ENCODE results near the gene CRIM1. TPM values are rescaled to one million over a fixed set of nuclear protein-coding genes. Genes with fewer than 3 reads are reported as not detected.

The CRIM1 gene
- total RNA-seq, 1 experiment from 2014 or later: 27.6 TPM

GRCh38 chr2:36441816-36442215 lies 86.2 kb downstream of the CRIM1 start:
- no peak overlapping the region for H3K4ac ChIP-seq (ENCODE audit: low read depth, low read length)
- Mint-ChIP-seq H3K4me1 (peaks cover 5 to 14% of the 10 kb centered on the region in 2 experiments; a peak in 3 of 4 replicates), H3K27me3 (ENCODE audit: low read depth) (no peaks in the 10 kb centered on the region), H3K27ac (0 out of 7 replicates have a peak overlapping the region, but pooled peaks of 1 of the 3 experiments have one; percentile 19), H3K36me3 (ENCODE audit: insufficient read depth in 1 of 3, low read depth in 3 of 3) (peaks cover 15 to 45% (median 33%) of the 10 kb centered on the region in 3 experiments; a peak in 6 of 7 replicates), H3K9me3 (no peaks in the 10 kb centered on the region), H3K4me3 (no peak overlapping the region)
- H2AFZ ChIP-seq (ENCODE audit: low read length): no peak overlapping the region
- H2BK20ac ChIP-seq (ENCODE audit: low read depth, low read length, poor library complexity, severe bottlenecking): no peak overlapping the region
- no peaks in the 10 kb centered on the region for H3K79me2 ChIP-seq (ENCODE audit: insufficient read depth, low read length)
- H4K5ac ChIP-seq (ENCODE audit: insufficient read length, low read depth, low read length): no peak overlapping the region
- H2AK5ac ChIP-seq (ENCODE audit: insufficient read length, low read length): no peak overlapping the region
- H3K23ac ChIP-seq (ENCODE audit: insufficient read length, low read depth, low read length): no peak overlapping the region
- H3K18ac ChIP-seq (ENCODE audit: insufficient read length, low read depth, low read length): no peak overlapping the region
- H3K4me1 ChIP-seq (ENCODE audit: insufficient read depth, low read length): no peaks in the 10 kb centered on the region; the same call in 1 of the 2 replicates
- H3K23me2 ChIP-seq (ENCODE audit: insufficient read length, low read depth, low read length, poor library complexity, severe bottlenecking): no peaks in the 10 kb centered on the region
- no peak overlapping the region for H4K91ac ChIP-seq (ENCODE audit: insufficient read length, low read depth, low read length)
- no peak overlapping the region for H3K14ac ChIP-seq (ENCODE audit: insufficient read depth, low read length)
- H3K9me3 ChIP-seq (ENCODE audit: control insufficient read depth, low read depth, low read length): no peaks in the 10 kb centered on the region
- no peak overlapping the region for H3K9ac ChIP-seq (ENCODE audit: extremely low read depth, insufficient read length, low read length)
- no peak overlapping the region for H2BK5ac ChIP-seq (ENCODE audit: insufficient read length, low read length)
- no peak overlapping the region for H3K27ac ChIP-seq (ENCODE audit: insufficient read length, low read depth, low read length)
- no peak for DNase-seq
- H3K27me3 ChIP-seq (ENCODE audit: insufficient read depth, low read length): no peaks in the 10 kb centered on the region
- no peak overlapping the region for H3K56ac ChIP-seq (ENCODE audit: insufficient read length, low read depth, low read length)
- no peak for TF ChIP-seq CTCF (conservative IDR thresholded peaks at IDR 0.05)
- H2BK12ac ChIP-seq (ENCODE audit: insufficient read length, low read depth, low read length): no peak overlapping the region
- no peak overlapping the region for H2BK15ac ChIP-seq (ENCODE audit: low read depth, low read length)
- WGBS (ENCODE audit: extremely low coverage, insufficient read length, low lambda C conversion rate): no CpG with 5 or more reads among the region's 6 CpGs
- no peak overlapping the region for H3K4me2 ChIP-seq (ENCODE audit: insufficient read depth, insufficient read length, low read length)
- H4K20me1 ChIP-seq (ENCODE audit: control insufficient read depth, insufficient read depth, insufficient read length): no peaks in the 10 kb centered on the region
- no peak overlapping the region for H2BK120ac ChIP-seq (ENCODE audit: low read depth, low read length, poor library complexity, severe bottlenecking)
- H3K79me1 ChIP-seq (ENCODE audit: insufficient read depth, low read depth, low read length, poor library complexity, severe bottlenecking): peaks cover 8% of the 10 kb centered on the region
- H4K8ac ChIP-seq (replicated peaks; ENCODE audit: insufficient read length, low read depth, low read length): no peak overlapping the region
- H3T11ph ChIP-seq (ENCODE audit: low read length): no peak overlapping the region
